ENCODE results near the gene UBQLN1. TPM values are rescaled to one million over a fixed set of nuclear protein-coding genes. Genes with fewer than 3 reads are reported as not detected.

UBQLN1 gene
- total and polyA plus RNA-seq, 4 donors = 26.3 to 140 (median 80.1) TPM

DNA sequence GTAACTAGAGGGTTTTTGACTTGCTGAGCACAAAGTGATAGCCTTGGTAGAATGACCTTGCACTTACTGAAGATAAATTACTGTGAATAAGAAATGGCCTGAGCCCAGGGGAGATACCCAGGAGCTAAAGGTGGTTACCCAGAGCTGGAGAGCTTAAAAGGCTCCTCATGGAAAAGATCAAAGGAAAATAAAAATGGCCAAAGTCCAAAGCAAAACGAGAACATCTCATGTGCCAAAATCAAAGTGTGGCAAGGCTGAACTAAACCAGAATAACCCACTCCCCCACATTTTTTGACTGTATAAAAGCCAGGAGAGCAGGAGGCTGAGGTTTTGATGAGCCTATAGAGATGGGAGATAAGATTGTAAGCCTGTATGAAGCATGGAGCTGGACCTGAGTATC is 70.4 kb downstream of the UBQLN1 start:
- H3K27ac ChIP-seq (ENCODE audit: low read depth in 1 of 2, low read length in 1 of 2) = no peak overlapping the region
- ATAC-seq (ENCODE audit: insufficient read depth, low FRiP score) (no peak), DNase-seq (no peak)
- H3K9me3 ChIP-seq (ENCODE audit: control insufficient read depth in 4 of 4, insufficient read depth in 3 of 4, low read length in 3 of 4) = no peaks in the 10 kb centered on the region
- peaks cover 0 to 2% (median 0%) of the 10 kb centered on the region in 5 donors for H3K4me1 ChIP-seq (ENCODE audit: control insufficient read depth in 5 of 5, insufficient read depth in 5 of 5, low read length in 5 of 5)
- no peak overlapping the region for H3K9ac ChIP-seq (ENCODE audit: insufficient read depth in 1 of 2, low read length in 2 of 2)
- peaks cover 0 to 2% (median 0%) of the 10 kb centered on the region in 4 donors for H3K36me3 ChIP-seq (ENCODE audit: control insufficient read depth in 4 of 4, insufficient read depth in 4 of 4, low read length in 4 of 4)
- WGBS, 2 donors = 42 to 79% methylated on average over 1 of the region's 1 CpG
- TF ChIP-seq, protein P1, sequence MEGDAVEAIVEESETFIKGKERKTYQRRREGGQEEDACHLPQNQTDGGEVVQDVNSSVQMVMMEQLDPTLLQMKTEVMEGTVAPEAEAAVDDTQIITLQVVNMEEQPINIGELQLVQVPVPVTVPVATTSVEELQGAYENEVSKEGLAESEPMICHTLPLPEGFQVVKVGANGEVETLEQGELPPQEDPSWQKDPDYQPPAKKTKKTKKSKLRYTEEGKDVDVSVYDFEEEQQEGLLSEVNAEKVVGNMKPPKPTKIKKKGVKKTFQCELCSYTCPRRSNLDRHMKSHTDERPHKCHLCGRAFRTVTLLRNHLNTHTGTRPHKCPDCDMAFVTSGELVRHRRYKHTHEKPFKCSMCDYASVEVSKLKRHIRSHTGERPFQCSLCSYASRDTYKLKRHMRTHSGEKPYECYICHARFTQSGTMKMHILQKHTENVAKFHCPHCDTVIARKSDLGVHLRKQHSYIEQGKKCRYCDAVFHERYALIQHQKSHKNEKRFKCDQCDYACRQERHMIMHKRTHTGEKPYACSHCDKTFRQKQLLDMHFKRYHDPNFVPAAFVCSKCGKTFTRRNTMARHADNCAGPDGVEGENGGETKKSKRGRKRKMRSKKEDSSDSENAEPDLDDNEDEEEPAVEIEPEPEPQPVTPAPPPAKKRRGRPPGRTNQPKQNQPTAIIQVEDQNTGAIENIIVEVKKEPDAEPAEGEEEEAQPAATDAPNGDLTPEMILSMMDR (IDR thresholded peaks at IDR 0.05; ENCODE audit: control extremely low read depth, extremely low read depth) = no peak
- no peaks in the 10 kb centered on the region for H3K27me3 ChIP-seq (ENCODE audit: control insufficient read depth in 3 of 3, insufficient read depth in 3 of 3, low read length in 2 of 3)
- no peak overlapping the region for H3K4me3 ChIP-seq

DNA sequence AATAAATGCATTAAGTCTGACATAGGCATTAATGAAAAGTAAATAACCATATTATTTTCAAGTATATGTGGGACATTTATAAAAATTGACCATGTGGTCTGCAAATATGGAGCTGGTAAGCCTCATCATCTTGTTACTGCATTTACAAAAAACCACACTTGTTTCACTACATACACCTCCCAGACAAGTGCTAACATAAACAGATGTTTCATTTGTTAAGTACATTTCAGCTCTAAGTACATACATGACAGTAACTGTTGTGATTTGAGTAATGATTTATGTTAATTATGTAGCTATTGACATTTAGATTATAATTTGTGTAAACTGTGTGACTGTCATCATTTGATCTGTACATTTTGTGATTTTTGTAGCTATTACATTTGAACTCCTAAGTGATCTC is 70.9 kb downstream of the UBQLN1 start:
- no peak overlapping the region for H3K27ac ChIP-seq (ENCODE audit: low read depth in 1 of 2, low read length in 1 of 2)
- no peaks in the 10 kb centered on the region for H3K27me3 ChIP-seq (ENCODE audit: control insufficient read depth in 3 of 3, insufficient read depth in 3 of 3, low read length in 2 of 3)
- no peak overlapping the region for H3K4me3 ChIP-seq
- peaks cover 0 to 2% (median 0%) of the 10 kb centered on the region in 5 donors for H3K4me1 ChIP-seq (ENCODE audit: control insufficient read depth in 5 of 5, insufficient read depth in 5 of 5, low read length in 5 of 5)
- peaks cover 0 to 2% (median 0%) of the 10 kb centered on the region in 4 donors for H3K36me3 ChIP-seq (ENCODE audit: control insufficient read depth in 4 of 4, insufficient read depth in 4 of 4, low read length in 4 of 4)
- ATAC-seq (ENCODE audit: insufficient read depth, low FRiP score) (no peak), DNase-seq (no peak)
- TF ChIP-seq, protein P1 (IDR thresholded peaks at IDR 0.05; ENCODE audit: control extremely low read depth, extremely low read depth) = no peak
- no peaks in the 10 kb centered on the region for H3K9me3 ChIP-seq (ENCODE audit: control insufficient read depth in 4 of 4, insufficient read depth in 3 of 4, low read length in 3 of 4)
- no peak overlapping the region for H3K9ac ChIP-seq (ENCODE audit: insufficient read depth in 1 of 2, low read length in 2 of 2)

DNA sequence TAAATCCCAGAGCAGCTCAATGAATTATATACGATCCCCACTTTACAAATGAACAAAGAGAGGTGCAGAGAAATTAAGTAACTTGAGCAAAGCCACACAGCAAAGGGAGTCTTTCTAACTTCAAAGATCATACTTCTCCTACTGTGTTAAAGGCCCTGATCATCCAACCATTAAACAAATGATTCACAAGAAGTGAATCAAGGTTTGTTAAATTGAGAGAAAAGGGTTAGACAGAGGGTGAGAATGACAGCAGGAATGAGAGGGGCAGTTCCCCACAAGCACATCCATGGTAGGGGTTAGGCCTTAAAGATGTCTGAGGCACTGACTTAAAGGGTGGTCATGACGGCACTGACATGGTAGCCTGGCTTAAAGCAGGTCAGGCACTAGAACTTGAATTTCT is 74.1 kb downstream of the UBQLN1 start:
- Histone ChIP-seq H3K9me3 (ENCODE audit: control insufficient read depth in 4 of 4, insufficient read depth in 3 of 4, low read length in 3 of 4) (no peaks in the 10 kb centered on the region), H3K27me3 (ENCODE audit: control insufficient read depth in 3 of 3, insufficient read depth in 3 of 3, low read length in 2 of 3) (no peaks in the 10 kb centered on the region), H3K9ac (ENCODE audit: insufficient read depth in 1 of 2, low read length in 2 of 2) (no peak overlapping the region), H3K4me1 (ENCODE audit: control insufficient read depth in 5 of 5, insufficient read depth in 5 of 5, low read length in 5 of 5) (peaks cover 0 to 2% (median 0%) of the 10 kb centered on the region in 5 donors), H3K36me3 (ENCODE audit: control insufficient read depth in 4 of 4, insufficient read depth in 4 of 4, low read length in 4 of 4) (no peaks in the 10 kb centered on the region), H3K4me3 (no peak overlapping the region), H3K27ac (ENCODE audit: low read depth in 1 of 2, low read length in 1 of 2) (no peak overlapping the region)
- ATAC-seq (ENCODE audit: insufficient read depth, low FRiP score) (no peak), DNase-seq (no peak)
- 99% methylated on average over 2 of the region's 2 CpGs for WGBS, 2 donors
- TF ChIP-seq, protein P1 (IDR thresholded peaks at IDR 0.05; ENCODE audit: control extremely low read depth, extremely low read depth) = no peak

DNA sequence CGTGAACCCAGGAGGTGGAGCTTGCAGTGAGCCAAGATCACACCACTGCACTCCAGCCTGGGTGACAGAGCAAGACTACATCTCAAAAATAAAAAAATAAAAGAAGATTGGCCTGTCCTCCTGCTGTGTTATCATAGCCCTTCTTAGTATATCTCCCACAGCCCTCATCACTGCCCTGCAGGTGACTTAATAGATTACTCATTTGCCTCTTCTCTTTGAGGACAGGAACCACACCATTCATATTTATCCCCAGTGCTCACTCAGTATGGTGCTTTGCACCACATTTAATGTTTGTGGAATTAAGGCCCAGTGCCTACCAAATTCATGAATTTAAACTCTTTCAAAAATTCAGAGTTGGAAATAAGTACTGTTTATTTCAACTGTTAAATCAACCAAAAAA is 74.5 kb downstream of the UBQLN1 start:
- Histone ChIP-seq H3K36me3 (ENCODE audit: control insufficient read depth in 4 of 4, insufficient read depth in 4 of 4, low read length in 4 of 4) (no peaks in the 10 kb centered on the region), H3K4me3 (no peak overlapping the region)
- WGBS, 2 donors = 100% methylated on average over 1 of the region's 1 CpG

More for the DNA sequence above, 74.5 kb downstream of the UBQLN1 start:
- Histone ChIP-seq H3K4me1 (ENCODE audit: control insufficient read depth in 5 of 5, insufficient read depth in 5 of 5, low read length in 5 of 5) (peaks cover 0 to 2% (median 0%) of the 10 kb centered on the region in 5 donors), H3K27ac (ENCODE audit: low read depth in 1 of 2, low read length in 1 of 2) (no peak overlapping the region), H3K9ac (ENCODE audit: insufficient read depth in 1 of 2, low read length in 2 of 2) (no peak overlapping the region), H3K27me3 (ENCODE audit: control insufficient read depth in 3 of 3, insufficient read depth in 3 of 3, low read length in 2 of 3) (no peaks in the 10 kb centered on the region), H3K9me3 (ENCODE audit: control insufficient read depth in 4 of 4, insufficient read depth in 3 of 4, low read length in 3 of 4) (no peaks in the 10 kb centered on the region)
- DNase-seq (no peak), ATAC-seq (ENCODE audit: insufficient read depth, low FRiP score) (no peak)
- TF ChIP-seq, protein P1 (IDR thresholded peaks at IDR 0.05; ENCODE audit: control extremely low read depth, extremely low read depth) = no peak
